Suprapubic skin (tissue), 4 donors: Measurements from ENCODE around the gene DACH2. TPM values are rescaled to one million over a fixed set of nuclear protein-coding genes. Genes with fewer than 3 reads are reported as not detected.

Source experiments
- DNase-seq, 2 donors: peaks; one replicate each; pipeline ENCODE4 v3.0.0-alpha.2; 2019; ENCODE audit warnings: low spot score in 2 of 2
- H3K27ac ChIP-seq: fragments of 200-600 bp; sonication (generic); one replicate; pipeline ENCODE4 v1.5.1; 2019
- H3K27me3 ChIP-seq: fragments of 200-600 bp; sonication (generic); one replicate; pipeline ENCODE4 v1.5.1; 2019
- H3K36me3 ChIP-seq: fragments of 200-600 bp; sonication (generic); one replicate; pipeline ENCODE4 v1.5.1; 2019
- H3K4me1 ChIP-seq: fragments of 200-600 bp; sonication (generic); one replicate; pipeline ENCODE4 v1.5.1; 2019
- H3K4me3 ChIP-seq: fragments of 200-600 bp; sonication (generic); one replicate; pipeline ENCODE4 v1.5.1; 2019; ENCODE audit warnings: mild to moderate bottlenecking
- H3K9me3 ChIP-seq: fragments of 200-600 bp; sonication (generic); one replicate; pipeline ENCODE4 v1.5.1; 2019
- CTCF ChIP-seq, 2 donors: fragments of 200-600 bp in 1 of 2; fragments of 450-650 bp in 1 of 2; sonication (generic) in 1 of 2; IDR thresholded peaks; one replicate each; pipeline ENCODE4 v1.5.1; 2016 to 2019; ENCODE audit warnings: antibody characterized with exemption in 2 of 2, mild to moderate bottlenecking in 1 of 2, moderate library complexity in 1 of 2
- EP300 ChIP-seq: sonication (generic); formaldehyde crosslinking; IDR thresholded peaks from one replicate; pipeline ENCODE4 v1.6.1; 2017; ENCODE audit warnings: antibody characterized with exemption
- POLR2A ChIP-seq, 2 donors: fragments of 450-650 bp; IDR thresholded peaks; one replicate each; pipeline ENCODE4 v1.6.1; 2017; ENCODE audit warnings: antibody characterized with exemption in 2 of 2, mild to moderate bottlenecking in 2 of 2, moderate library complexity in 2 of 2
- POLR2AphosphoS5 ChIP-seq, 3 donors: sonication (generic); formaldehyde crosslinking; IDR thresholded peaks; one replicate each; pipeline ENCODE4 v1.6.1; 2017; ENCODE audit warnings: antibody characterized with exemption in 3 of 3
- WGBS: methylation state at CpG from one replicate; pipeline ENCODE4 v1.1.5; 2018; 5-methylcytosine and 5-hydroxymethylcytosine counted together
- total RNA-seq, 4 donors: library from RNA; depleted of rRNA; stranded (reverse); fragments of >200 nt; gene quantifications; one replicate each; pipeline ENCODE4 v1.1.0, GENCODE V29; 2016

DACH2 gene
- total RNA-seq, 4 donors from 2014 or later: 0.25 to 0.32 TPM; not detected in 2

- Histone ChIP-seq H3K4me3 (no peak overlapping the region), H3K4me1 (no peaks in the 10 kb centered on the region), H3K27me3 (no peaks in the 10 kb centered on the region), H3K9me3 (no peaks in the 10 kb centered on the region), H3K36me3 (no peaks in the 10 kb centered on the region), H3K27ac (no peak overlapping the region)
- TF ChIP-seq EP300 (no peak), POLR2A (IDR thresholded peaks at IDR 0.05) (no peak), CTCF (IDR thresholded peaks at IDR 0.05) (no peak), POLR2AphosphoS5 (IDR thresholded peaks at IDR 0.05) (no peak)
- DNase-seq: no peak
- 72% methylated on average over 6 of the region's 6 CpGs for WGBS
Measured at GRCh38 chrX:86237482-86237881, 89.2 kb downstream of the DACH2 start.

- 82% methylated on average over 1 of the region's 1 CpG for WGBS
Measured at GRCh38 chrX:86241547-86241946, 93.3 kb downstream of the DACH2 start.

GRCh38 chrX:86263526-86263925, 115.3 kb downstream of the DACH2 start:
- TF ChIP-seq EP300 (no peak), POLR2A (IDR thresholded peaks at IDR 0.05) (no peak), CTCF (IDR thresholded peaks at IDR 0.05) (no peak), POLR2AphosphoS5 (IDR thresholded peaks at IDR 0.05) (no peak)
- no peak for DNase-seq

More at GRCh38 chrX:86241547-86241946, 93.3 kb downstream of the DACH2 start:
- Histone ChIP-seq H3K27ac (no peak overlapping the region), H3K4me1 (no peaks in the 10 kb centered on the region), H3K9me3 (no peaks in the 10 kb centered on the region), H3K27me3 (no peaks in the 10 kb centered on the region), H3K36me3 (no peaks in the 10 kb centered on the region), H3K4me3 (no peak overlapping the region)
- TF ChIP-seq CTCF (IDR thresholded peaks at IDR 0.05): no peak
- TF ChIP-seq EP300: no peak
- TF ChIP-seq POLR2AphosphoS5 (IDR thresholded peaks at IDR 0.05): no peak
- no peak for TF ChIP-seq POLR2A (IDR thresholded peaks at IDR 0.05)
- no peak for DNase-seq

GRCh38 chrX:86295293-86295692, 147.0 kb downstream of the DACH2 start:
- no peaks in the 10 kb centered on the region for H3K4me1 ChIP-seq
- 73% methylated on average over 10 of the region's 10 CpGs for WGBS
- H3K27me3 ChIP-seq: no peaks in the 10 kb centered on the region
- no peak overlapping the region for H3K27ac ChIP-seq
- H3K36me3 ChIP-seq: no peaks in the 10 kb centered on the region
- no peak for TF ChIP-seq CTCF (IDR thresholded peaks at IDR 0.05)
- TF ChIP-seq POLR2AphosphoS5 (IDR thresholded peaks at IDR 0.05): no peak
- TF ChIP-seq EP300: no peak
- no peak for TF ChIP-seq POLR2A (IDR thresholded peaks at IDR 0.05)
- H3K9me3 ChIP-seq: no peaks in the 10 kb centered on the region
- H3K4me3 ChIP-seq: no peak overlapping the region
- DNase-seq: no peak

More at GRCh38 chrX:86263526-86263925, 115.3 kb downstream of the DACH2 start:
- Histone ChIP-seq H3K9me3 (no peaks in the 10 kb centered on the region), H3K27me3 (no peaks in the 10 kb centered on the region), H3K4me1 (no peaks in the 10 kb centered on the region), H3K36me3 (no peaks in the 10 kb centered on the region), H3K4me3 (no peak overlapping the region), H3K27ac (no peak overlapping the region)

GRCh38 chrX:86322913-86323312, 174.7 kb downstream of the DACH2 start:
- Histone ChIP-seq H3K36me3 (no peaks in the 10 kb centered on the region), H3K4me1 (no peaks in the 10 kb centered on the region), H3K27ac (no peak overlapping the region), H3K9me3 (no peaks in the 10 kb centered on the region), H3K4me3 (no peak overlapping the region), H3K27me3 (no peaks in the 10 kb centered on the region)
- TF ChIP-seq POLR2A (IDR thresholded peaks at IDR 0.05) (no peak), POLR2AphosphoS5 (IDR thresholded peaks at IDR 0.05) (no peak), CTCF (IDR thresholded peaks at IDR 0.05) (no peak), EP300 (no peak)
- DNase-seq: no peak
- WGBS: 79% methylated on average over 3 of the region's 3 CpGs
